DND-41 (cell line): ENCODE data around the gene DENND2D.

Experiments
- ATAC-seq: fragments of 200-7000 bp; cut with Tn5 transposase; 3 replicates; pipeline ENCODE4 v1.9.1; 2021; ENCODE audit warnings: low read depth; ENCODE audit not compliant: insufficient read depth
- DNase-seq: peaks from one replicate; pipeline ENCODE4 v3.0.0-alpha.2; 2020
- H2AFZ ChIP-seq: 2 replicates; pipeline ENCODE4 v1.6.0; 2012; ENCODE audit warnings: low read depth, low read length
- H3K27ac ChIP-seq: 2 replicates; pipeline ENCODE4 v1.5.1; 2012; ENCODE audit warnings: low read length, inconsistent platforms
- H3K27me3 ChIP-seq: fragments of 200-600 bp; sonication (generic); 2 replicates; pipeline ENCODE4 v1.6.0; 2012; ENCODE audit warnings: low read length, mild to moderate bottlenecking, inconsistent platforms; ENCODE audit not compliant: insufficient read depth, poor library complexity
- H3K36me3 ChIP-seq: 2 replicates; pipeline ENCODE4 v1.5.1; 2012; ENCODE audit warnings: low read length, inconsistent platforms; ENCODE audit not compliant: insufficient read depth
- H3K4me1 ChIP-seq: 2 replicates; pipeline ENCODE4 v1.5.1; 2012; ENCODE audit warnings: mild to moderate bottlenecking, low read length; ENCODE audit not compliant: insufficient read depth
- H3K4me2 ChIP-seq: 2 replicates; pipeline ENCODE4 v1.6.0; 2012; ENCODE audit warnings: mild to moderate bottlenecking, moderate library complexity, low read length, inconsistent platforms; ENCODE audit not compliant: insufficient read depth
- H3K4me3 ChIP-seq, 2 experiments: fragments of 200-600 bp in 1 of 2; shearing (Covaris generic) in 1 of 2; 2 replicates each; pipeline ENCODE4 v1.5.1; 2012 to 2016; ENCODE audit warnings: inconsistent platforms in 2 of 2, low read length in 2 of 2, mild to moderate bottlenecking in 2 of 2, low read depth in 1 of 2, moderate library complexity in 1 of 2
- H3K79me2 ChIP-seq: 2 replicates; pipeline ENCODE4 v1.6.0; 2012; ENCODE audit warnings: low read length, inconsistent platforms; ENCODE audit not compliant: insufficient read depth
- H3K9ac ChIP-seq: 2 replicates; pipeline ENCODE4 v1.6.0; 2012; ENCODE audit warnings: low read depth, mild to moderate bottlenecking, inconsistent platforms, low read length, moderate library complexity
- H3K9me3 ChIP-seq: 2 replicates; pipeline ENCODE4 v1.5.1; 2012; ENCODE audit warnings: low read length, moderate library complexity, mild to moderate bottlenecking, inconsistent platforms; ENCODE audit not compliant: insufficient read depth, severe bottlenecking
- H4K20me1 ChIP-seq: 2 replicates; pipeline ENCODE4 v1.6.0; 2012; ENCODE audit warnings: low read length; ENCODE audit not compliant: insufficient read depth
- EZH2 ChIP-seq: IDR thresholded peaks from 3 replicates; pipeline ENCODE4 v1.6.1; 2012; ENCODE audit warnings: borderline replicate concordance, low read depth, mild to moderate bottlenecking, moderate library complexity, low read length, inconsistent platforms; ENCODE audit not compliant: severe bottlenecking
- TF ChIP-seq, protein P1 (sequence below): IDR thresholded peaks from 2 replicates; pipeline ENCODE4 v1.5.1; 2012; ENCODE audit warnings: borderline replicate concordance, low read length, moderate library complexity, mild to moderate bottlenecking; ENCODE audit not compliant: poor library complexity, severe bottlenecking; ENCODE audit errors: extremely low read depth

The DENND2D gene

DNA sequence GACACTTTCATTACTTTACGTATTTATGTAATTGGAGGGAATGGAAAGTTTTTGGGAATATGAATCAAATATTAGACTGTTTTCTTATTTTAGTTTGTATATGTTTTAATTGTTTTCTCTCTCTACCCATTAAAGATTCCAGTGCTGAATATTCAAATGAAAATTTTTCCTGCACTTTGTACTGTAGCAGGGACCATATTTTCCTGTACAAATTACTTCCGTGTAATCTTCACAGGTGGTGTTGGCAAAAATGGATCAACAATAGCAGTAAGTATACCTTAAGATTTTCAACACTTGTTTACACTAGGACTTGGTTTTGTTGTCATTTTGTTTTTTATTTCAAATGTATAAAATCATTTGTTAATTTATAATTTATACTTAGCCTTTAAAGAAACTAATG is 18.4 kb downstream of the DENND2D start:
- H3K36me3 ChIP-seq: peaks cover 82% of the 10 kb centered on the region
- TF ChIP-seq, protein P1, sequence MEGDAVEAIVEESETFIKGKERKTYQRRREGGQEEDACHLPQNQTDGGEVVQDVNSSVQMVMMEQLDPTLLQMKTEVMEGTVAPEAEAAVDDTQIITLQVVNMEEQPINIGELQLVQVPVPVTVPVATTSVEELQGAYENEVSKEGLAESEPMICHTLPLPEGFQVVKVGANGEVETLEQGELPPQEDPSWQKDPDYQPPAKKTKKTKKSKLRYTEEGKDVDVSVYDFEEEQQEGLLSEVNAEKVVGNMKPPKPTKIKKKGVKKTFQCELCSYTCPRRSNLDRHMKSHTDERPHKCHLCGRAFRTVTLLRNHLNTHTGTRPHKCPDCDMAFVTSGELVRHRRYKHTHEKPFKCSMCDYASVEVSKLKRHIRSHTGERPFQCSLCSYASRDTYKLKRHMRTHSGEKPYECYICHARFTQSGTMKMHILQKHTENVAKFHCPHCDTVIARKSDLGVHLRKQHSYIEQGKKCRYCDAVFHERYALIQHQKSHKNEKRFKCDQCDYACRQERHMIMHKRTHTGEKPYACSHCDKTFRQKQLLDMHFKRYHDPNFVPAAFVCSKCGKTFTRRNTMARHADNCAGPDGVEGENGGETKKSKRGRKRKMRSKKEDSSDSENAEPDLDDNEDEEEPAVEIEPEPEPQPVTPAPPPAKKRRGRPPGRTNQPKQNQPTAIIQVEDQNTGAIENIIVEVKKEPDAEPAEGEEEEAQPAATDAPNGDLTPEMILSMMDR: no peak
- TF ChIP-seq EZH2: no peak
- ATAC-seq: no peak
- H3K4me2 ChIP-seq: no peak overlapping the region
- H3K27ac ChIP-seq: no peak overlapping the region
- no peaks in the 10 kb centered on the region for H3K79me2 ChIP-seq
- H4K20me1 ChIP-seq: no peaks in the 10 kb centered on the region
- H3K9me3 ChIP-seq: no peaks in the 10 kb centered on the region
- H3K4me3 ChIP-seq: no peak overlapping the region
- no peak overlapping the region for H2AFZ ChIP-seq
- no peak overlapping the region for H3K9ac ChIP-seq
- no peaks in the 10 kb centered on the region for H3K4me1 ChIP-seq
- no peak for DNase-seq
- H3K27me3 ChIP-seq: no peaks in the 10 kb centered on the region

DNA sequence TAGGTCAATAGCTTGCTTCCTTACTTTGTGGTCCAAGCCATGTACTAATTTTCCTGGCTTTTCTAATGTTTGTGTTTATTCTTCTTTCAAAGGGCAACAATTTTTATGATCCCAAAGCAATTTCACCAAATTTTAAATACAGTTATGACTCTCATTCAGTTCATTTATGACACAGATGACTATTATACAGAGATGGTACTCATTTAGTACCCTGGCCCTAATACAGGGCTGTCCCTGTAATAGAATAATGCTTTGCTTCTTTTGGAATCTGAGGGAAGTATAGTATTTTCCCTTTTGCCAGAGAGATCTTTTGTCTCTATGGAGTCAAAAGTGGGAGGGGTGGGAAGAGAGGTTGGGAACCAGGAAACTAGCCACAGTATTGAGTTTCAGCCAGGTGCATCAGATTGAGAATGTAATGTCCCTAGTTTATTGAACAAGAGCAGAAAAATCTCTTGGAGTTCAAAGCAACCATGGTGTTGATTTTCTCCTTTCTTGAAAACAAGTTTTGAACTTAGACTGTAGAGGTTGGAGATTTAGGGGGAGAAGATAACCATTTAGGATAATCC is 20.4 kb downstream of the DENND2D start:
- no peak overlapping the region for H3K4me2 ChIP-seq
- H3K36me3 ChIP-seq: peaks cover 81% of the 10 kb centered on the region
- TF ChIP-seq, protein P1: no peak
- TF ChIP-seq EZH2: no peak
- DNase-seq (no peak), ATAC-seq (no peak)
- H3K79me2 ChIP-seq: no peaks in the 10 kb centered on the region
- H3K9ac ChIP-seq: no peak overlapping the region
- H3K4me3 ChIP-seq: no peak overlapping the region
- no peak overlapping the region for H2AFZ ChIP-seq
- H3K9me3 ChIP-seq: no peaks in the 10 kb centered on the region
- H3K27me3 ChIP-seq: no peaks in the 10 kb centered on the region
- H3K4me1 ChIP-seq: no peaks in the 10 kb centered on the region
- H3K27ac ChIP-seq: no peak overlapping the region
- no peaks in the 10 kb centered on the region for H4K20me1 ChIP-seq

DNA sequence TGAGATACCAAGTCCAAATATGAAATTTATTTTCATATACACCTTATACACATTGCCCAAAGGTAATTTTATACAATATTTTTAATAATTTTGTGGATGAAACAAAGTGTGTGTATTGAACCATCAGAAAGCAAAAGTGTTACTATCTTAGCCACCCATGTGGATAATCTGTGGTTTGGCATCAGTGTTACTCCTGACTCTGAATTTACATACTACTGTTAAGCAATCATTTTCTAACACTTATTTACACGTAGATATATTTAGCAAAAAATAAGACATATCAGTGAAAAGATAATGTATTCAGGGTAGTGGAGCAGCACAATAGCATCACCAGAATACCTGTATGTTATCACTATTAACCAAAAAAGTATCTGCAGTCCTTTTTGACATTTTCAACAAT is 23.8 kb downstream of the DENND2D start:
- H3K4me3 ChIP-seq: no peak overlapping the region
- no peak overlapping the region for H3K4me2 ChIP-seq
- H3K36me3 ChIP-seq: peaks cover 76% of the 10 kb centered on the region
- H3K27ac ChIP-seq: no peak overlapping the region
- no peaks in the 10 kb centered on the region for H3K27me3 ChIP-seq
- H2AFZ ChIP-seq: no peak overlapping the region
- DNase-seq (no peak), ATAC-seq (no peak)
- H3K9ac ChIP-seq: no peak overlapping the region
- H4K20me1 ChIP-seq: no peaks in the 10 kb centered on the region
- no peak for TF ChIP-seq EZH2
- TF ChIP-seq, protein P1: no peak
- H3K9me3 ChIP-seq: no peaks in the 10 kb centered on the region
- H3K79me2 ChIP-seq: 0 out of 2 replicates have a peak, but pooled peaks cover 4% of the 10 kb centered on the region
- H3K4me1 ChIP-seq: no peaks in the 10 kb centered on the region
